Keratinocyte (primary cell): ENCODE data around the gene GRPEL2.

Source experiments
- EZH2 ChIP-seq: IDR thresholded peaks from one replicate; pipeline ENCODE4 v1.6.1; 2012; ENCODE audit warnings: inconsistent platforms, mild to moderate bottlenecking, low read length, moderate library complexity
- TF ChIP-seq, protein P1 (sequence below), 3 experiments: IDR thresholded peaks in 1 of 3; conservative IDR thresholded peaks in 1 of 3; optimal IDR thresholded peaks in 1 of 3; 2 replicates in 2 of 3; 3 replicates in 1 of 3; pipeline versions ENCODE3 to v1.5.1; 2011; ENCODE audit warnings: low read length in 3 of 3, mild to moderate bottlenecking in 3 of 3, moderate library complexity in 2 of 3, control low read depth in 1 of 3, inconsistent platforms in 1 of 3; ENCODE audit not compliant: insufficient read depth in 2 of 3; ENCODE audit errors: extremely low read depth in 1 of 3

GRCh38 chr5:149374303-149374702, 29.0 kb downstream of the GRPEL2 start:
- TF ChIP-seq, protein P1, sequence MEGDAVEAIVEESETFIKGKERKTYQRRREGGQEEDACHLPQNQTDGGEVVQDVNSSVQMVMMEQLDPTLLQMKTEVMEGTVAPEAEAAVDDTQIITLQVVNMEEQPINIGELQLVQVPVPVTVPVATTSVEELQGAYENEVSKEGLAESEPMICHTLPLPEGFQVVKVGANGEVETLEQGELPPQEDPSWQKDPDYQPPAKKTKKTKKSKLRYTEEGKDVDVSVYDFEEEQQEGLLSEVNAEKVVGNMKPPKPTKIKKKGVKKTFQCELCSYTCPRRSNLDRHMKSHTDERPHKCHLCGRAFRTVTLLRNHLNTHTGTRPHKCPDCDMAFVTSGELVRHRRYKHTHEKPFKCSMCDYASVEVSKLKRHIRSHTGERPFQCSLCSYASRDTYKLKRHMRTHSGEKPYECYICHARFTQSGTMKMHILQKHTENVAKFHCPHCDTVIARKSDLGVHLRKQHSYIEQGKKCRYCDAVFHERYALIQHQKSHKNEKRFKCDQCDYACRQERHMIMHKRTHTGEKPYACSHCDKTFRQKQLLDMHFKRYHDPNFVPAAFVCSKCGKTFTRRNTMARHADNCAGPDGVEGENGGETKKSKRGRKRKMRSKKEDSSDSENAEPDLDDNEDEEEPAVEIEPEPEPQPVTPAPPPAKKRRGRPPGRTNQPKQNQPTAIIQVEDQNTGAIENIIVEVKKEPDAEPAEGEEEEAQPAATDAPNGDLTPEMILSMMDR (optimal IDR thresholded peaks at IDR 0.05 in 1 of 3, IDR thresholded peaks at IDR 0.05 in 1 of 3, conservative IDR thresholded peaks at IDR 0.05 in 1 of 3; ENCODE audit: extremely low read depth in 1 of 3, insufficient read depth in 2 of 3, low read length in 3 of 3) = no peak
- no peak for TF ChIP-seq EZH2
